ENCODE results near the gene RCAN1. TPM values are rescaled to one million over a fixed set of nuclear protein-coding genes. Genes with fewer than 3 reads are reported as not detected.

The RCAN1 gene
- total RNA-seq, 1 experiment from 2014 or later = 9.7 TPM

- ATAC-seq = no peak
Measured at GRCh38 chr21:34596561-34597271, 18.2 kb downstream of the RCAN1 start.

More at GRCh38 chr21:34596561-34597271, 18.2 kb downstream of the RCAN1 start:
- no peak for DNase-seq (ENCODE audit: low read depth, low spot score)
- H3K4me3 ChIP-seq (replicated peaks in 1 of 2; ENCODE audit: low read depth in 1 of 2, low read length in 2 of 2) = no peak overlapping the region
- H3K9ac ChIP-seq (ENCODE audit: low read length) = no peak overlapping the region
- H3K79me2 ChIP-seq (ENCODE audit: insufficient read depth, low read length) = no peaks in the 10 kb centered on the region
- no peaks in the 10 kb centered on the region for H3K9me2 ChIP-seq (ENCODE audit: insufficient read depth)
- no peak overlapping the region for H3K4me2 ChIP-seq (ENCODE audit: low read length)
- ChIA-PET CTCF (no interaction called here), POLR2A (no interaction called here), RAD21 (ENCODE audit: low non-redundant PET in 1 of 2, low total read pairs in 2 of 2, uncharacterized antibody in 2 of 2, unreplicated experiment in 2 of 2) (no interaction called here)
- no TSS peak for BruUV-seq (replicated peaks)
- H3K27ac ChIP-seq (ENCODE audit: low read depth, low read length) = no peak overlapping the region
- no peaks in the 10 kb centered on the region for H3K27me3 ChIP-seq (ENCODE audit: insufficient read depth, low read length)
- no peaks in the 10 kb centered on the region for H4K20me1 ChIP-seq (ENCODE audit: insufficient read depth)
- intact Hi-C loops (cut with micrococcal nuclease) = no loop called here
- TF ChIP-seq EZH2 (IDR thresholded peaks at IDR 0.05) (no peak), REST (IDR thresholded peaks at IDR 0.05; ENCODE audit: low read depth) (no peak), EZH2phosphoT487 (IDR thresholded peaks at IDR 0.05; ENCODE audit: borderline replicate concordance) (no peak), POLR2AphosphoS5 (IDR thresholded peaks at IDR 0.05; ENCODE audit: low read depth, low read length) (no peak), ZNF274 (IDR thresholded peaks at IDR 0.05; ENCODE audit: low read depth, low read length) (no peak), CEBPB (IDR thresholded peaks at IDR 0.05; ENCODE audit: low read depth) (no peak), TCF7L2 (IDR thresholded peaks at IDR 0.05; ENCODE audit: borderline replicate concordance, extremely low read depth, insufficient read depth, insufficient read length) (no peak), YY1 (IDR thresholded peaks at IDR 0.05; ENCODE audit: extremely low read depth, insufficient replicate concordance, low read depth, low read length) (no peak), EGR1 (IDR thresholded peaks at IDR 0.05; ENCODE audit: low read depth) (no peak), MAX (IDR thresholded peaks at IDR 0.05) (no peak), SIN3A (IDR thresholded peaks at IDR 0.05; ENCODE audit: low read depth) (no peak), ATF3 (IDR thresholded peaks at IDR 0.05) (no peak), SP1 (IDR thresholded peaks at IDR 0.05; ENCODE audit: low read depth) (no peak), ELF1 (IDR thresholded peaks at IDR 0.05; ENCODE audit: borderline replicate concordance, low read depth) (no peak), POLR2A (IDR thresholded peaks at IDR 0.05; ENCODE audit: borderline replicate concordance, extremely low read depth, insufficient read depth, insufficient read length) (no peak), JUND (IDR thresholded peaks at IDR 0.05) (no peak), RAD21 (IDR thresholded peaks at IDR 0.05; ENCODE audit: low read depth) (no peak), ZBTB33 (IDR thresholded peaks at IDR 0.05; ENCODE audit: extremely low read depth, insufficient replicate concordance, low read length) (no peak)
- TF ChIP-seq, protein P1, sequence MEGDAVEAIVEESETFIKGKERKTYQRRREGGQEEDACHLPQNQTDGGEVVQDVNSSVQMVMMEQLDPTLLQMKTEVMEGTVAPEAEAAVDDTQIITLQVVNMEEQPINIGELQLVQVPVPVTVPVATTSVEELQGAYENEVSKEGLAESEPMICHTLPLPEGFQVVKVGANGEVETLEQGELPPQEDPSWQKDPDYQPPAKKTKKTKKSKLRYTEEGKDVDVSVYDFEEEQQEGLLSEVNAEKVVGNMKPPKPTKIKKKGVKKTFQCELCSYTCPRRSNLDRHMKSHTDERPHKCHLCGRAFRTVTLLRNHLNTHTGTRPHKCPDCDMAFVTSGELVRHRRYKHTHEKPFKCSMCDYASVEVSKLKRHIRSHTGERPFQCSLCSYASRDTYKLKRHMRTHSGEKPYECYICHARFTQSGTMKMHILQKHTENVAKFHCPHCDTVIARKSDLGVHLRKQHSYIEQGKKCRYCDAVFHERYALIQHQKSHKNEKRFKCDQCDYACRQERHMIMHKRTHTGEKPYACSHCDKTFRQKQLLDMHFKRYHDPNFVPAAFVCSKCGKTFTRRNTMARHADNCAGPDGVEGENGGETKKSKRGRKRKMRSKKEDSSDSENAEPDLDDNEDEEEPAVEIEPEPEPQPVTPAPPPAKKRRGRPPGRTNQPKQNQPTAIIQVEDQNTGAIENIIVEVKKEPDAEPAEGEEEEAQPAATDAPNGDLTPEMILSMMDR (IDR thresholded peaks at IDR 0.05 in 2 of 3, conservative IDR thresholded peaks at IDR 0.05 in 1 of 3; ENCODE audit: borderline replicate concordance in 1 of 3, insufficient read depth in 1 of 3, low read depth in 2 of 3, low read length in 2 of 3) = no peak
- H2AFZ ChIP-seq (ENCODE audit: low read depth, low read length, poor library complexity, severe bottlenecking) = no peak overlapping the region
- peaks cover 21 to 30% of the 10 kb centered on the region in 2 experiments for H3K4me1 ChIP-seq (ENCODE audit: control insufficient read depth in 1 of 2, insufficient read depth in 2 of 2, low read length in 2 of 2)
- H3K9me3 ChIP-seq (ENCODE audit: control insufficient read depth in 1 of 2, insufficient read depth in 1 of 2, low read depth in 1 of 2, low read length in 2 of 2) = no peaks in the 10 kb centered on the region
- no peaks in the 10 kb centered on the region for H3K36me3 ChIP-seq (ENCODE audit: control insufficient read depth in 1 of 2, insufficient read depth in 2 of 2, low read length in 2 of 2)
